Stimulated activated CD4-positive, alpha-beta T cell treated with anti-CD3 and anti-CD28 coated beads, Interleukin-1b, Interleukin-23, amount 100 ng/mL, for 48 hours (primary cell): ENCODE data around the gene ABCC3.

Source experiments
- DNase-seq: peaks from one replicate; pipeline ENCODE4 v3.0.0-alpha.2; 2020

The ABCC3 gene

DNA sequence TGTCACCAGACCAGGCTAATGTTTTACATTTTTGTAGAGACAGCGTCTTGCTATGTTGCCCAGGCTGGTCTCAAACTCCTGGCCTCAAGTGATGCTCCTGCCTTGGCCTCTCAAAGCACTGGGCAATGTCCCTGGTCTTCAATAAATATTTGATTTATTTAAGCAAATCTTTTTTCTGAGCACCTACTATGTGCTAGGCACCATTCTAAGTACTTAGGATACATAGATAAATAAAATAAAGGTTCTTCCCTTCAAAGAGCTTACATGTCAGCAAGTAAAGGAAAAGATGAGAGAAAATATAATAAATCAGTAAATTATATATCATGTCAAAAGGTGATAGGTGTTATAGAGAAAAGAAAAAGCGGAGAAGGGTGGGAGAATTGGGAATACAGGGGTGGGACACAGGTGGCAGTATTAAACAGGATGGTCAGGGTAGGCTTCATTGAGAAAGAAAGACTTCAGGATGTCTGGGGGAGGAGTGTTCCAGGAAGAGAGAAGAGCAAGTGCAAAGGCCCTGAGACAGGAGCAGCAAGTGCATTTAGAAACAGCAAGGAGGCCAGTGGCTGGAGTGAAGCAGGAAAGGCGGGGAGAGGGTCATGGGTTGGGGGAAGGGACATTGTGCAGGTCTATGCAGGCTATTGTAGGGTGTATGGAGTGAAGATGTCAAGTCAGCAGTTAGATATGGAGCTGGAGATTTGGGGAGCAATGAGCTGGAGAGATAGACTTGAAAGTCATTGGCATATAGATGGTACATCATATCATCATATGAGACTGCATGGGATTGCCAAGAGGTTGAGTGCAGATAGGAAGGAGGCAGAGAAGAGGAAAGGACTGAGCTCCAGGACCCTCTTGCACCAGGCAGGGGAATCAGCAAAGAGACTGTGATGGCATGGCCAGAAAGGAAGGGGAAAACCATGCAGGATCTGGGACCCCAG, 11.3 kb downstream of the ABCC3 start:
- DNase-seq: no peak

DNA sequence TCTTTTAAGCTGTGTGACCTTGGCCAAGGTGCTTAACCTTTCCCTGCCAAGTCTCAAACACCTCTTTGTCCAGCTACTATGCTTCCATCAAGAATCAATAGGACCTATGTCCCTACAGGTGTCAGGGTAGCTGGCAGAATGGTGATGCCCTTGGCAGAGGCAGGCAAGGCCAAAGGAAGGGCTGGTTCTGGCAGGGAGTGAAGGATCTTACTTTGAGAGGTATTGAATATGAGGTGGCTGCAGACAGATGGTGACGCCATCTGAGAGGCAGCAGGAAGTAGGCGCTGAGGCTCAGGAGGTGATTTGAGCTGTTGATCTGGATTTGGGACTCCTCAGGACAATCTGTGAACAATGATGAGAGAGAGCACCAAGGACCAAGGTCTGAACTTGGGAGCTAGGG, 12.5 kb downstream of the ABCC3 start:
- DNase-seq: no peak

DNA sequence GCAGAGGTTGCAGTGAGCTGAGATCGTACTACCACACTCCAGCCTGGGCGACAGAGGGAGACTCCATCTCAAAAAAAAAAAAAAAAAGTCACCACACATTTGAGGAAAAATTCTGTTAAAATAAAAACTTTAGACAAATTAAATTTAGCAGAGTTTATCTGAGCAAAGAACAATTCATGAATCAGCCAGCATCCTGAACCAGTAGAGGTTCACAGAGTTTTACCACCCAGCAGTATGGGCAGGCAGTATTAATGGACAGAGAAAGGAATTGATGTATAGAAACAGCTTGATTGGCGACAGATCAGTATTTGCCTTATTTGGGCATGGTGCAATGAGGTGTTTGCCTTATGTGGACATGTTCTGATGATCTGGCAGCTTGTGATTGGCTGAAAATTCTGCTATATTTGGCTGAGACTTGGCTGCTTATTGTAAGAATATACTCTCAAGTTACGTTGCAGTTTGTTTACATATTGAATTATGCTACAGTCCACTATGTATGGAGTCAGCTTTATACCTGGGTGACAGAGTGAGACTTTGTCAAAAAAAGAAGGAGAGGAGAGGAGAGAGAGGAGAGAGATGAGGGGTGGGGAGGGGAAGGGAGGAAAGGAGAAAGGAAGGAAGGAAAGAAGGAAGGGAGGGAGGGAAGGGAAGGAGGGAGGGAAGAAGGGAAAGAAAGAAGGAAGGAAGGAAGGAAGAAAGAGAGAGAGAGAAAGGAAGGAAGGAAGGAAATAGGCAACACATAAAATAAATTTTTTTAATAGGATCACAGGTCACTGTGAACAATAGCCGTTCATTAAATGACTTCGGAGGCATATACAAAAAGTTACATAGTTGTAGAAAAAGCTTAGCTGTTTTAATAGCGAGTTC, 14.6 kb downstream of the ABCC3 start:
- no peak for DNase-seq

DNA sequence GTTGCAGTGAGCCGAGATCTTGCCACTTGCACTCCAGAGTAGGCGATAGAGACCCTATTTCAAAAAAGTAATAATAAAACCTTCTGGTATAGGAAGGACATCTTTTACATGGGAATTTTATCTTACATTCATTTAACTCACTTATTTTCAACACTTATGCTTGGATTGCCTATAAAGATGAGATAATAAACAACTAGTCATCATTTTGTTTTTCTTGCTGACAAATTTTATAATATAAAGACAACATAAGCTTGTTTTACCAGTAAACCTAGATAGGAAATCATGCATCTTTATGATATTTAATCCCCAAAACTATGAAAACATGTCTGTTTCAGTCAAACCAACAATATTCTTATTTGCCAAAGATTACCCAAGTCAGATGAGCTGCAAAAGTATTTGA, 17.0 kb downstream of the ABCC3 start:
- DNase-seq: no peak

DNA sequence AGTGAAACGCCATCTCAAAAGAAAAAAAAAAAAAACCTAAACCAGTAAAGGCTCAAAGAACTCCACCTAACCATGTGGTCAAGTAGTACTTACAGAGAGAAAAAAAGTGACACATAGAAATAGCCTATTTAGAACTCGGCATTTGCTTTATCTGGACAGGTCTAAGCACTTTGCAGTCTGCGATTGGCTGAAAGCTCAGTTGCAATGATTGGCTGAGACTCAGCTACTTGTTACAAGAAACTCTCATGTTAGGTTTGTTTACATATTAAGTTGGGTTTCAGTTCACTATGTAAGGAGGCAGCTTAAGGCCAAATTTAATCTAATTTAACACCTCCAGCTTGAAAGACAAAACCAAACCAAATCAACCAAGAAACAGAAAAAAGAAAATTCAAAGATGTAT, 19.1 kb downstream of the ABCC3 start:
- no peak for DNase-seq

DNA sequence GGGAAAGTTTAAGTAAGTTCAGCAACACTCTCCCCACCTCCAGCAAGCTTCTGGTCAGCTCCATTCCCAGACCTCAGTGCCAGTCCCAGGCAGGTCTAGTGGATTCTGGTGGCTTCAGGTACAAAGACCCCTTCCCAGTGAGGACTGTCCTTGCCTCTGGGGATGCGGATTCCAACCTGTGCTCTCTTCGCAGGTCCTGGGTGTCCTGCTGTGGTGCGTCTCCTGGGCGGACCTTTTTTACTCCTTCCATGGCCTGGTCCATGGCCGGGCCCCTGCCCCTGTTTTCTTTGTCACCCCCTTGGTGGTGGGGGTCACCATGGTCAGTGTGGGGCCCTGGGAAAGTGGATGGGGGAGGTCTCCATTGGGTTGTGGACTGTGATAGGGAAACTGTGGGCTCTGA, 21.8 kb downstream of the ABCC3 start:
- no peak for DNase-seq

DNA sequence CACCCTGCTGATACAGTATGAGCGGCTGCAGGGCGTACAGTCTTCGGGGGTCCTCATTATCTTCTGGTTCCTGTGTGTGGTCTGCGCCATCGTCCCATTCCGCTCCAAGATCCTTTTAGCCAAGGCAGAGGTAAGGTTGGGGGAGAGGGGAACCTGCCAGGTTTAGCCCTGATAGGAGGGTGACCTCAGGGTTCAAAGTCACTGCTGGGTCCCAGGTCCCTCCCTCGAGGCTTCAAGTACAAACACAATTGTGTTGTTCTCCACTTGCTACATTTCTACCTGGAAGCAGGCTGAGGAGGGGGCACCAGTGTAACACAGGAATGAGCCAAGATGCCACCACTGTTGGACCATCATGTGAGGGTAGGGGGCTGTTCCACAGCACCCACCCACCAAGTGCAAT, 22.4 kb downstream of the ABCC3 start:
- DNase-seq: no peak

DNA sequence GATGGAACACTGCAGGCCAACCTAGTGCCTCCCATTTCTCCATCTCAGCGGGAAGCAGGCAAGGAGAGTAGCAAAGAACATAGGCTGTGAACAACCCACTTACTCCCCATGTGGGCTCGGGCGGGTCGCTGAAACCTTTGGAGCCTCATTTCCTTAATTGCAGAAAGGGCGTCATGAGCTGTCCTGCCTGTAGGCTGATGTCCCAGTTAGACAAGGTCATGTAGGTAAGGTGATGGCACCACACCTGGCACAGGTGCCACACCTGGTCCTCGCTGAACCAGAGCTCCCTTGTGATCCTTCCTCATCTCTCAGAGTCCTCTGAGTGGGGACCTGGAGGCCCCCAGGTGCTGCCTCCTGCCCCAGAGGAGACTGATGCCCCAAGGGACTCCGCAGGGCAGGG, 22.9 kb downstream of the ABCC3 start:
- no peak for DNase-seq

DNA sequence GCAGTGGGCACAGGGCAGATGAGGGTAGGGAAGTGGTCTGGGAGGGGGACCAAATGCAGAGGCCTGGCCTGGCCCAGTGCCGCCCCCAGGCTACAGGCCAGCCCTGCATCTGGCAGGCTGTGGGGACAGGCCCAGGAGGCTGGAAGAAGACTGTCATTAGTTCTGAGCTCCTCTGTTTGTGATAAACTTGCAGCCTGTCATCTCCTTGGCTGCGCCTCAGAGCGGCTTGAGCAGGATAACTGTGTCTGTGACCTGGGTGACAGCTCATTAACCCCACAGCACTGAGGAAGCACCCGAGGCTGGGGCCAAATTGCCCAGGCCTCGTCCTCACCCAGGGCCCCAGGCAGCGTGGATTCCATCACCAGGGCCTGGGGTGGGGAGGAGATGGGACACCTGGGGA, 23.9 kb downstream of the ABCC3 start:
- no peak for DNase-seq

DNA sequence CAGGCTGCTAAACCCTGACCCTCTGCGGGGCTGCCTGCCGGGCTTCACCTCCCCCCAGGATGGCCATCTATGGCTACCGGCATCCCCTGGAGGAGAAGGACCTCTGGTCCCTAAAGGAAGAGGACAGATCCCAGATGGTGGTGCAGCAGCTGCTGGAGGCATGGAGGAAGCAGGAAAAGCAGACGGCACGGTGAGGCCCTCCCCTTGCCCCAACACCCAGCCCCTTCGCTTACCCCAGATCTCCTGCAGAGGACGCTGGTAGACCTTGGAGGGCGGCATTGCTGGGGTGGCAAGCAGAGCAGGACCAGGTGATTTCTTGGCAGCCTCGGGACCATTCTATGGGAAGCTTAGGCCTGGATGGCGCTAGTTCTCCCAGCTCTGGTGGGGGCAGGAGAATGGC, 24.5 kb downstream of the ABCC3 start:
- DNase-seq: no peak

DNA sequence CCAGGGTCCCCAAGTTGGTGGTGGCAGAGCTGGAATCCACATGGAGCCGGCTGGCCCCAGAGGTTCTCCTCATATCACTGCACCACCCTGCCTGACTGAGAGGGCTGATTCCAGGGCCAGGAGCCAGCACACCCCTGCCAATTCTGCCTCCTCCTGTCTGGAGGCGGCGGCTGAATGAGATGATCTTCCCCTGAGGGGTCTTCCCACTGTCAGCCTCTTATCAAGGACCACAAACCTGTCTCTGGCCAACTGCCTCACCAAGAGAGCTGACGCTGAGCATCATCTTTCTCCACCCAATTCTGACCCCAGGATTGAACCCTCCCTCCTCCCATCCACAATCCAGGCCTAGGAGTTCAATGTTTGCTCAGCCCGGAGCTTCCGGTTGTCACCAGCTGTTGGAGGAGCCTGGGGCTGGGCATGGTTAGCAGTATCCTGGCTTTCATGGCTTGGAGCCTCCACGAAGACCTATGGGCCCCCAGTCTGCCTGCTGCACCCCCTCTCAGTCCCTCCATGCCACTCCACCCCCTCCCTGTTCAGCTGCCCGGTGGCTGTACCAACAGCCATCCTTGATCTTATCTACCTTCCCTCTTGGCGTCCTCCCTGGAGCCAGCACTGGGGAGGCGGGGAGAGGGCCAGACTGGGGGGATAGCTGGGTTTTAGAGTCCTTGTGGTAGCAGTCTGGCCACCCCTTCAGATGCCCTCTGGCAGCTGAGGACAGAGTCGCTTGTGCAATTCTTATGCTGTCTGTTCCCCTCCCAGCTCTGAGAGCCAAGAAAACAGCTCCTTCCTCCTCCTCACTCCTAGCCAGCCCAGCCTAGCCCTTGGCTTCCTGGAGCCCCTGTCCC, 25.6 kb downstream of the ABCC3 start:
- DNase-seq: no peak

DNA sequence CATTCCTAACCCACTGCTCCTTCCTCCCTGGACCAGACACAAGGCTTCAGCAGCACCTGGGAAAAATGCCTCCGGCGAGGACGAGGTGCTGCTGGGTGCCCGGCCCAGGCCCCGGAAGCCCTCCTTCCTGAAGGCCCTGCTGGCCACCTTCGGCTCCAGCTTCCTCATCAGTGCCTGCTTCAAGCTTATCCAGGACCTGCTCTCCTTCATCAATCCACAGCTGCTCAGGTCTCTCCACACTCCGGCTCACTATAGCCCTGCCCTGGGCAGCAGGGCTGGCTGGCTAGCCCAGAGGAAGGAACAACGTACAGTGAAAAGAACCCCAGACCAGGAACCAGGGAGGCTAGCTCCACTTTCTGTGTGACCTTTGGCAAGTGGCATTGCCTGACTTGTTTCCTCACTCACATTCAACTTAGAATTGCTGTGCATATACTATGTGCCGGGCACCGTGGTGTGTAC, 26.2 kb downstream of the ABCC3 start:
- no peak for DNase-seq

DNA sequence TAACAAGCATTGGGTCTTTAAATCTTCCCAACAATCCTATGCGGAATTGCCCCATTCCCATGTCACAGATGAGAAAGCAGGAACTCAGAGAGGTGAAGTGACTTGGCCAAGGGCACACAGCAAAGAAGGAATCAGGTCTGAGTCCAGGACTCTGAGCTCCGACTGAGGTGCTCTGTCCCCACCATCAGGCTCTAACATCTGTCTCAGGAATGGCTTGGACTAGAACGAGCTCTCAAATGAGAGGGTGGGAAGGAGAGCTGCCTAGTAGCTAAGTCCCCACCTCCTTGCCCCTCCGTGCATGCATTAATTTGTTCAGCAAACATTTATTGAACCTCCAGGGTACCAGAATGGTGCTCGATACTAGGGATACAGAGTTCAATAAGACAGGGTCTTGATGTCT, 26.7 kb downstream of the ABCC3 start:
- DNase-seq: no peak

DNA sequence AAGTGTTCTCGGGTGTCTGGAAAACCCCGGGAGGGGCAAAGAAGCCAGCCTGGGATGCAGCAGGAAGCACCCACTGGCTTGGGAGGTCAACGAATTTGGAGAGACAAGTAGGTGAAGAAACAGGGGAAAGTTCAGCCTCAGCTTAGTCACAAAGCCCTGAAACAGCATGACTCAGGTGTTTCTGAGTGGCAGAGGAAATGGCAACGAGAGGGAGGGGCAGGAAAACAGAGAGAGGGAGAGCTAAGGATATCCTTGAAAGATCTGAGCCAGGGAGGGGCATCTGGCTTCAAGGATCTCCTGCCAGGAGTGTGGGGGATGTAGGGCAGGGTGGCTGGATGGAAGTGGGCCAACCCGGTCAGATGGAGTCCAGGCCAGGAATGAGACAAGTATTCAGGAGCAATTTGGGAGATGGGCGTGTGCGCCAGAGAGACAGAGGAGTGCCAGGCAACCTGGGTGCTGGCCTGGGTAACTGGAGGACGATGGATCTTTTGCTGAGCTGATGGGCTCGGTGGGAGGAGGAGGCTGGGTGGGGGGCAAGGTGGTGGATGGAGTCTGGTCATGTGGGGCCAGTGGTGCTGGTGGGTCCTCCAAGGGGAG, 27.2 kb downstream of the ABCC3 start:
- peak; percentile 52 for DNase-seq

DNA sequence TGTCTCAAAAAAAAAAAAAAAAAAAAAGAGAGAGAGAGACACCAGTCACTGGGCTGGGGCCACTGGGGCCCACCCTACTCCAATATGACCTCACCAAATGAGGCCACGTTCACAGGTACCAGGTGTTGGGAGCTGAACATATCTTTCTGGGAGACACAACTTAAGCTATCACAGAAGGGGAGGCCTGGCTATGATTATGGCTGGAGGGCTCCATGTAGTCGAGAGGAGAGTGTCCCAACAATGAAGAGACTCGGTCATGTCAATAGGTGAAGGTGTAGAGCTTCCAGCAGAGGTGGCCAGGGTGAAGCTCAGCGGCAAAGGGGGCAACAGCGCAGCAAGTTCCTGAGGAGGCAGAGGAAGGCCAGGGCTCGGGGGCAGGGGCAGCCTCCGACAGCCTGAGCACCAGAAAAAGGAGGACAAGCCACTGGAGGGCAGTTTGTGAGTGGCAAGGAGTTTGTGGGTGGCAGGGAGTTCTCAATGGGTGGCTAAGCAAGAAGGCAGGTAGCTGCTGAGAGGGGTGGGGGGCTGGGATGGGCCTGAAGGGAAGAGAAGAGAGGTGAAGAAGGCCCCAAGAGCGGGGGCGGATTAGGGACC, 28.0 kb downstream of the ABCC3 start:
- no peak for DNase-seq

DNA sequence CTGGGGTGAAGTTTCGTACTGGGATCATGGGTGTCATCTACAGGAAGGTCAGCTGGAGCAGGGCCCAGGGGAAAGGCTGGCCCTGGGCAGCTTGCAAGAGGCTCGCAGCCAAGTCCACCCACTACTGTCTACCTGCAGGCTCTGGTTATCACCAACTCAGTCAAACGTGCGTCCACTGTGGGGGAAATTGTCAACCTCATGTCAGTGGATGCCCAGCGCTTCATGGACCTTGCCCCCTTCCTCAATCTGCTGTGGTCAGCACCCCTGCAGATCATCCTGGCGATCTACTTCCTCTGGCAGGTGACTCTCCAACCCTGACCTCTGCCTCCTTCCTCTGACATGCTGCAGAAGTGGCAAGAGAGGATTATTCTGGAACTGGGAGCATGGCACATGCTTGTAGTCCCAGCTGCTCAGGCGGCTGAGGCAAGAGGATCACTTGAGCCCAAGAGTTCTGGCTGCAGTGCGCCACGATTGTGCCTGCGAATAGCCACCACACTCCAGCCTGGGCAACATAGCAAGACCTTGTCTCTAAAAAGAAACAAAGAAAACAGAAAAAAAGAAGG, 29.2 kb downstream of the ABCC3 start:
- DNase-seq: no peak

DNA sequence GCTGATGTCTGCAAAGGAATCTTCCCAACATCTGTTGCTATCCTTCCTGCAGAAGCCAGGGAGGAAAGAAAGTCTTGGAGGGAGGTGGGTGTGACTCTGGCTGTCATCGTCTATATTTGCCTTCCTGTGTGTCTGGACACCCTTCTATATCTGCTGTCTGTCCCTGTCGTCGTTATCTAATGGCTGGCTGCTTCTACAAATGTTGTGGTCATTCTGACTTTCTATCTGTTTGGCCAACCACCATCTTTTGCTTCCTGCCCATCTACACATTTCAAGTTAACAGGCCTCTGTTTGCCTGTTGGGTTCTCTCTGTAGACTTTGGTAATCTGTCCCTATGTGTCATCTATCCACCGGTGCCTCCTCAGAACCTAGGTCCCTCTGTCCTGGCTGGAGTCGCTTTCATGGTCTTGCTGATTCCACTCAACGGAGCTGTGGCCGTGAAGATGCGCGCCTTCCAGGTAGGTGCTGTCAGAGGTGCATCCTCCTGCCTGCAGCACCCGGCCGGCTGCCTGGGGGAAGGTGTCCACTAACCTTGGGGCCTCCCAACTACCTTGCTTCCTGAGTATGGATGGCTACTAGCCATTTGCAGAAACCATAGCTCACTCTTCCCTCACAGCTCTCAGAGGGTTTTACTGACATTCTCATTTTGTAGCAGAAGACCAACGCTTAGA, 30.2 kb downstream of the ABCC3 start:
- DNase-seq: no peak

DNA sequence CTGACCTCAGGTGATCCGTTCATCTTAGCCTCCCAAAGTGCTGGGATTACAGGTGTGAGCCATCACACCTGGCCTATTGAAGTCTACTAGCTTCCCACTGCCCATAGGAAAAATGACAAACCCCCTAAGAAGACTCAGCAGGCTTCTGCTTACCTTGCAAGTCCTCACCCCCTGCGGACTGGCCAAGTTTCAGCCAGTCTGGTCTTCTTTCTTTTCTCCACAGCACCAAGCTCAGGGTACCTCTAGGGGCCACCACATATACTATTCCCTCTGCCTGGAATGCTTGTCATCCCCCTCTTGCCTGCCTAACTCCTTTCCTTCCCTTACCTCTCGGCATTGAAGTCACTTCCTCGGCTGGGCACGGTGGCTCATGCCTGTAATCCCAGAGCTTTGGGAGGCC, 31.2 kb downstream of the ABCC3 start:
- DNase-seq: no peak

DNA sequence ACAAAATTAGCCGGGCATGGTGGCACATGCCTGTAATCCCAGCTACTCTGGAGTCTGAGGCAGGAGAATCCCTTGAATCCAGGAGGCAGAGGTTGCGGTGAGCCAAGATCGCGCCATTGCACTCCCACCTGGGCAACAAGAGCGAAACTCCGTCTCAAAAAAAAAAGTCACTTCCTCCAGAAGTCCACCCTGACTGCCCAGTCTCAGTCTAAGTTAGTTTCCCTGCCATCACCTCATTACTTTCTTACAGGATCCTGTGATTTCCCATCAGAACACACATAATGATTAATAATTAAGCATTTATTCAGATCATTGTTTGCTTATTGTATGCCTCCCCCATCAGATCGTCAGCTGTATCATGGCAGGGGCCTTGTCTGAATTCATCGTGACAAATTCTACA, 31.6 kb downstream of the ABCC3 start:
- DNase-seq: no peak

DNA sequence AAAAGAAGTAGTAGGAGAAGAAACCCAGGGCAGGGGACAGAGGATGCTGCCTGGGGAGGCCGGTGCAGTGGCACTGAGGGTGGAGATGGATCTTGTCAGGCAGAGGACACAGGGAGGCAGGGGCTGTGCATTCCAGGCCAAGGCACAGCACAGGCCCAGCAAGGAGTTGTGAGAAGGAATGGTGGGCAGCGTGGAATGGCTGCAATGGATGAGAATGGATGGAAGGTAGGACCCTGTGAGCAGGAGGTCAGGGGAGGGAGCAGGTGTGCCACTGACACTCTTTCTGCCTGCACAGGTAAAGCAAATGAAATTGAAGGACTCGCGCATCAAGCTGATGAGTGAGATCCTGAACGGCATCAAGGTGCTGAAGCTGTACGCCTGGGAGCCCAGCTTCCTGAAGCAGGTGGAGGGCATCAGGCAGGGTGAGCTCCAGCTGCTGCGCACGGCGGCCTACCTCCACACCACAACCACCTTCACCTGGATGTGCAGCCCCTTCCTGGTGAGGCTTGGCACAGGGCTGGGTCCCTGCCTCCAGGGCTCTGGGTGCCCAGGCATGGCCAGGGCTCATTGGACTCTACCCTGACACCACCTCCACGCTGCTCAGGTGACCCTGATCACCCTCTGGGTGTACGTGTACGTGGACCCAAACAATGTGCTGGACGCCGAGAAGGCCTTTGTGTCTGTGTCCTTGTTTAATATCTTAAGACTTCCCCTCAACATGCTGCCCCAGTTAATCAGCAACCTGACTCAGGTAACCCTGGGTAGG, 32.8 kb downstream of the ABCC3 start:
- DNase-seq: no peak
